SK-N-SH (cell line): ENCODE measurements around the gene E4F1. TPM values are rescaled to one million over a fixed set of nuclear protein-coding genes. Genes with fewer than 3 reads are reported as not detected.

Experiments used
- CTCF ChIA-PET: fragments of 300-600, 350-600 bp; formaldehyde crosslinking; extraction: SDS; loops from one replicate; lab custom pipeline; 2021; lab: Yijun Ruan, JAX
- POLR2A ChIA-PET: fragments of 350-600 bp; sonication (Branson Sonifier 250); formaldehyde crosslinking; extraction: SDS; loops from one replicate; lab custom pipeline; 2020; ENCODE audit warnings: antibody characterized with exemption, inconsistent platforms; lab: Yijun Ruan, JAX
- DNase-seq: peaks from one replicate; pipeline ENCODE4 v3.0.0; 2012
- H2AFZ ChIP-seq: fragments of 200-600 bp; sonication (generic); 2 replicates; pipeline ENCODE4 v1.8.1; 2016; ENCODE audit warnings: antibody characterized with exemption, mild to moderate bottlenecking, low read depth
- H3F3A ChIP-seq: fragments of 200-600 bp; sonication (generic); replicated peaks from 2 replicates; pipeline ENCODE3; 2016; ENCODE audit warnings: antibody characterized with exemption, mild to moderate bottlenecking; ENCODE audit not compliant: insufficient read depth
- H3K27ac ChIP-seq, 2 experiments: fragments of 200-500 bp in 1 of 2; fragments of 200-600 bp in 1 of 2; sonication (Bioruptor generic) in 1 of 2; sonication (generic), shearing (Covaris generic) in 1 of 2; 2 replicates each; pipeline versions ENCODE4 v1.5.1 to v1.6.1; 2014 to 2016; ENCODE audit warnings: low read depth in 2 of 2, inconsistent platforms in 1 of 2, low read length in 1 of 2, mild to moderate bottlenecking in 1 of 2, mixed read lengths in 1 of 2
- H3K27me3 ChIP-seq: fragments of 200-600 bp; sonication (generic), shearing (Covaris generic); 2 replicates; pipeline ENCODE4 v1.6.1; 2016; ENCODE audit warnings: mixed run types; ENCODE audit not compliant: insufficient read depth
- H3K36me3 ChIP-seq, 2 experiments: fragments of 200-500 bp in 1 of 2; fragments of 200-600 bp in 1 of 2; sonication (Bioruptor generic) in 1 of 2; sonication (generic) in 1 of 2; replicated peaks in 1 of 2; 2 replicates each; pipeline versions ENCODE3 to v1.5.1; 2014 to 2016; ENCODE audit warnings: low read length in 1 of 2, mild to moderate bottlenecking in 1 of 2; ENCODE audit not compliant: insufficient read depth in 2 of 2, control insufficient read depth in 1 of 2
- H3K4me1 ChIP-seq, 2 experiments: fragments of 200-500 bp in 1 of 2; fragments of 200-600 bp in 1 of 2; sonication (Bioruptor generic) in 1 of 2; sonication (generic), shearing (Covaris generic) in 1 of 2; 2 replicates each; pipeline versions ENCODE4 v1.5.1 to v1.6.1; 2014 to 2016; ENCODE audit warnings: low read depth in 1 of 2, low read length in 1 of 2, mixed run types in 1 of 2; ENCODE audit not compliant: insufficient read depth in 2 of 2, control insufficient read depth in 1 of 2
- H3K4me2 ChIP-seq: fragments of 200-600 bp; sonication (generic), shearing (Covaris generic); 2 replicates; pipeline ENCODE4 v1.6.1; 2017; ENCODE audit warnings: mixed run types
- H3K4me3 ChIP-seq, 2 experiments: fragments of 200-500 bp in 1 of 2; fragments of 200-600 bp in 1 of 2; sonication (Bioruptor generic) in 1 of 2; sonication (generic), shearing (Covaris generic) in 1 of 2; 2 replicates each; pipeline versions ENCODE4 v1.5.1 to v1.8.1; 2014 to 2016; ENCODE audit warnings: low read depth in 2 of 2, inconsistent platforms in 1 of 2, low read length in 1 of 2, mild to moderate bottlenecking in 1 of 2, mixed read lengths in 1 of 2, moderate library complexity in 1 of 2
- H3K79me2 ChIP-seq: fragments of 200-600 bp; sonication (generic); 2 replicates; pipeline ENCODE4 v1.8.1; 2017; ENCODE audit warnings: mild to moderate bottlenecking; ENCODE audit not compliant: insufficient read depth
- H3K9ac ChIP-seq: fragments of 200-600 bp; sonication (generic); 2 replicates; pipeline ENCODE4 v1.6.1; 2017; ENCODE audit warnings: mixed run types
- H3K9me2 ChIP-seq: fragments of 200-600 bp; sonication (generic); 2 replicates; pipeline ENCODE4 v1.6.1; 2017; ENCODE audit warnings: mixed run types
- H3K9me3 ChIP-seq: fragments of 200-600 bp; sonication (generic); 2 replicates; pipeline ENCODE4 v1.6.1; 2017; ENCODE audit warnings: mixed run types, mild to moderate bottlenecking, moderate library complexity
- H4K20me1 ChIP-seq: fragments of 200-600 bp; sonication (generic); 2 replicates; pipeline ENCODE4 v1.6.1; 2017; ENCODE audit warnings: mild to moderate bottlenecking, mixed run types; ENCODE audit not compliant: insufficient read depth
- CHD2 ChIP-seq: fragments of 150-350 bp; IDR thresholded peaks from 2 replicates; pipeline ENCODE4 v1.6.1; 2018; ENCODE audit warnings: low read length; ENCODE audit not compliant: partially characterized antibody
- EZH2phosphoT487 ChIP-seq: fragments of 200-600 bp; sonication (generic); IDR thresholded peaks from 2 replicates; pipeline ENCODE4 v1.6.1; 2017; ENCODE audit warnings: low read depth, mixed run types, mild to moderate bottlenecking, antibody characterized with exemption, moderate library complexity, borderline replicate concordance
- FOSL2 ChIP-seq: IDR thresholded peaks from 2 replicates; pipeline ENCODE4 v1.4.0; 2012; ENCODE audit warnings: low read depth, mild to moderate bottlenecking, moderate library complexity, borderline replicate concordance
- FOXJ3 ChIP-seq: sonication (generic); formaldehyde crosslinking; IDR thresholded peaks from 2 replicates; pipeline ENCODE4 v1.5.1; 2020; ENCODE audit warnings: mild to moderate bottlenecking, missing genetic modification reagents
- FOXM1 ChIP-seq: IDR thresholded peaks from 2 replicates; pipeline ENCODE4 v1.4.0; 2012; ENCODE audit warnings: low read depth, mild to moderate bottlenecking
- GATA2 ChIP-seq: sonication (generic); formaldehyde crosslinking; IDR thresholded peaks from 2 replicates; pipeline ENCODE4 v1.5.0; 2020; ENCODE audit warnings: mild to moderate bottlenecking, missing genetic modification reagents
- JUND ChIP-seq: IDR thresholded peaks from 2 replicates; pipeline ENCODE4 v1.4.0; 2012
- MXI1 ChIP-seq: IDR thresholded peaks from 2 replicates; pipeline ENCODE4 v1.6.1; 2012; ENCODE audit warnings: mild to moderate bottlenecking, low read depth, low read length, improper control_type of control experiment
- NRF1 ChIP-seq: IDR thresholded peaks from 2 replicates; pipeline ENCODE4 v1.6.1; 2012; ENCODE audit warnings: low read depth, mild to moderate bottlenecking, low read length
- RXRA ChIP-seq: IDR thresholded peaks from 2 replicates; pipeline ENCODE4 v1.4.0; 2012; ENCODE audit warnings: low read depth, mild to moderate bottlenecking, borderline replicate concordance
- SMC3 ChIP-seq: IDR thresholded peaks from 2 replicates; pipeline ENCODE4 v1.6.1; 2012; ENCODE audit warnings: low read depth, low read length, improper control_type of control experiment
- TCF12 ChIP-seq: IDR thresholded peaks from 2 replicates; pipeline ENCODE4 v1.4.0; 2012
- TEAD4 ChIP-seq: IDR thresholded peaks from 2 replicates; pipeline ENCODE4 v1.4.0; 2012; ENCODE audit warnings: mild to moderate bottlenecking, borderline replicate concordance; ENCODE audit not compliant: insufficient read depth
- YY1 ChIP-seq: IDR thresholded peaks from 2 replicates; pipeline ENCODE4 v1.4.0; 2012; ENCODE audit warnings: low read depth, mild to moderate bottlenecking
- WGBS: methylation state at CpG from one replicate; pipeline ENCODE4 v1.1.6; 2017; ENCODE audit warnings: low lambda C conversion rate; 5-methylcytosine and 5-hydroxymethylcytosine counted together
- polyA plus RNA-seq, 3 experiments: library from polyadenylated mRNA; depleted of rRNA; stranded (reverse); fragments of >200 nt; gene quantifications; 2 replicates each; pipeline ENCODE4 v1.2.3, GENCODE V29; 2012
- TF ChIP-seq, protein P1 (sequence below): fragments of 150-350 bp; IDR thresholded peaks from 2 replicates; pipeline ENCODE4 v1.6.1; 2017; ENCODE audit warnings: antibody characterized with exemption, low read length, low read depth, borderline replicate concordance
- TF ChIP-seq, protein P2 (sequence below): fragments of 150-350 bp; IDR thresholded peaks from 2 replicates; pipeline ENCODE4 v1.6.1; 2016; ENCODE audit warnings: mild to moderate bottlenecking, low read depth, low read length
- TF ChIP-seq, protein P3 (sequence below): fragments of 200-600 bp; sonication (generic); IDR thresholded peaks from 2 replicates; pipeline ENCODE4 v1.6.1; 2017; ENCODE audit warnings: antibody characterized with exemption, mild to moderate bottlenecking, moderate library complexity
- TF ChIP-seq, protein P4 (sequence below): IDR thresholded peaks from 2 replicates; pipeline ENCODE4 v1.4.0; 2012; ENCODE audit warnings: low read depth, borderline replicate concordance

E4F1 gene
- polyA plus RNA-seq, 1 of the 3 experiments (the other 2 are of a cell fraction), result 33.0 TPM

DNA sequence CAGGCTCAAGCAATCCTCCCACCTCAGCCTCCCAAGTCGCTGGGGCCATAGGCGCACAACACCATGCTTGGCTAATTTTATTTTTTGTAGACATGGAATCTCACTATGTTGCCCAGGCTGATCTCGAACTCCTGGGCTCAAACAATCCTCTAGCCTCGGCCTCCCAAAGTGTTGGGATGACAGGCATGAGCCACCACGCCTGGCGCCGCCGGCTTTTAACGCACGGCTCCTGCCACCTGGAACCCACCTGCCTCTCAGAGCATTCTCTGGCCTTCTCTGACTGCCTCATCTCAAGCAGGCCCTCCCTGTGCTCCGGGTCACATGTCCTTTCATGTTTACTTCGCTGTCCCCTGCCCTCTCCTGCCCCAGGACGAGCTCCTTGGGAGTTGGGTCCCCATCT lies 37.3 kb upstream of the E4F1 start:
- ChIA-PET POLR2A (no interaction called here), CTCF (interaction anchor here (1.5 to 3.9 kb wide), 2 partner anchors 9 to 164 kb away, joined by 3 to 19 read pairs; partner anchors contain the start of gene CASKIN1)

DNA sequence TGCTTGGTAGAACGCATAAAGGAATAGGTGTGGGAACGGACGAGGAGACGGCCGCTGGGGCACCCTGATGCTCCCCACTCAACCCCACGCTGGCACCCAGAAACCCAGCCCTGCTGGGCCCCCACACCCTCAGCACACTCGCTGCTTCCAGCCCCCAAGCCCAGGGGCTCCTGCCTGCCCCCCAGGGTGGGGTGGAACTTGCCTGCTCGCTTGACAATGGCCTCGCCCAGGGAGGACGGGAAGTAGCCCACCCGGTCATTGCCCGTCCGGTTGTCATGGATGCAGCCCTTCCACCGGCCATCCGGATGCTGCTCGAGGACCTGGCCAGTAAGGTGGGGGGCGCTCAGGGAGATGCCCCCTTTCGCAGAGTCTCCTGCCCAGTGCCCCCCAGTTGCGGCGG lies 36.9 kb upstream of the E4F1 start:
- POLR2A ChIA-PET, result no interaction called here

More for the DNA sequence above, 37.3 kb upstream of the E4F1 start:
- no peaks in the 10 kb centered on the region for H3K9me3 ChIP-seq
- peaks cover 0 to 2% of the 10 kb centered on the region in 2 experiments for H3K36me3 ChIP-seq
- H3F3A ChIP-seq, result no peaks in the 10 kb centered on the region
- TF ChIP-seq YY1, result no peak
- TF ChIP-seq, all 33 proteins: peak for 0
- no peaks in the 10 kb centered on the region for H4K20me1 ChIP-seq
- no peaks in the 10 kb centered on the region for H3K4me1 ChIP-seq
- H3K27me3 ChIP-seq, result no peaks in the 10 kb centered on the region
- no peaks in the 10 kb centered on the region for H3K9me2 ChIP-seq
- H3K4me2 ChIP-seq, result no peak overlapping the region
- DNase-seq, result no peak
- H3K27ac ChIP-seq, result no peak overlapping the region
- no peak overlapping the region for H2AFZ ChIP-seq
- no peaks in the 10 kb centered on the region for H3K79me2 ChIP-seq
- H3K4me3 ChIP-seq, result no peak overlapping the region
- WGBS, result 98% methylated on average over 13 of the region's 13 CpGs
- H3K9ac ChIP-seq, result no peak overlapping the region

DNA sequence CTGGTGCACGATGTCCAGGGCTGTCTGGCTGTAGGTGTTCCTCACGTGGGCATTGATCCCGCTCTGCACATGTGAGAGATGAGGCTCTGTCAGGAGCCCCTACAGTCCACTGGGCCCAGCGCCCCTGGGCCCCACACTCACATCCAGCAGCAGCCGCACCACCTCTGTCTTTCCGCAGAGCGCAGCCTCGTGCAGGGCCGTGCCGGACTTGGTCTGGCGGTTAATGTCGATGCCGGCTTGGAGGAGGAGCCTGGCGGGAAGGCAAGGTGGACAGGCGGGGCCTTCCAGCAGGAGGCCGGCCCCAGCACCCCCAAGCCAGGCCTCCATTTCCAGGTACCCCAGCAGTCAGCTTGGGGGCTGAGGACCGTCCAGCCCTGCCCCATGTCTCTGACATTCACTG lies 36.2 kb upstream of the E4F1 start:
- Histone ChIP-seq H3K9me2 (no peaks in the 10 kb centered on the region), H3K79me2 (no peaks in the 10 kb centered on the region), H3K27ac (no peak overlapping the region), H3F3A (no peaks in the 10 kb centered on the region), H3K27me3 (no peaks in the 10 kb centered on the region), H3K4me3 (no peak overlapping the region), H3K36me3 (no peaks in the 10 kb centered on the region), H3K9ac (no peak overlapping the region), H3K4me1 (no peaks in the 10 kb centered on the region), H3K4me2 (no peak overlapping the region), H2AFZ (no peak overlapping the region), H3K9me3 (no peaks in the 10 kb centered on the region), H4K20me1 (no peaks in the 10 kb centered on the region)
- no peak for DNase-seq
- WGBS, result 92% methylated on average over 14 of the region's 17 CpGs
- ChIA-PET POLR2A (no interaction called here), CTCF (no interaction called here)
- TF ChIP-seq GATA2 (no peak), FOXJ3 (no peak), RXRA (no peak), NRF1 (no peak), FOXM1 (no peak), CHD2 (no peak), MXI1 (no peak), FOSL2 (no peak), EZH2phosphoT487 (no peak), JUND (no peak)
- TF ChIP-seq, protein P1, sequence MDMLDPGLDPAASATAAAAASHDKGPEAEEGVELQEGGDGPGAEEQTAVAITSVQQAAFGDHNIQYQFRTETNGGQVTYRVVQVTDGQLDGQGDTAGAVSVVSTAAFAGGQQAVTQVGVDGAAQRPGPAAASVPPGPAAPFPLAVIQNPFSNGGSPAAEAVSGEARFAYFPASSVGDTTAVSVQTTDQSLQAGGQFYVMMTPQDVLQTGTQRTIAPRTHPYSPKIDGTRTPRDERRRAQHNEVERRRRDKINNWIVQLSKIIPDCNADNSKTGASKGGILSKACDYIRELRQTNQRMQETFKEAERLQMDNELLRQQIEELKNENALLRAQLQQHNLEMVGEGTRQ, result no peak
- TF ChIP-seq, protein P2, sequence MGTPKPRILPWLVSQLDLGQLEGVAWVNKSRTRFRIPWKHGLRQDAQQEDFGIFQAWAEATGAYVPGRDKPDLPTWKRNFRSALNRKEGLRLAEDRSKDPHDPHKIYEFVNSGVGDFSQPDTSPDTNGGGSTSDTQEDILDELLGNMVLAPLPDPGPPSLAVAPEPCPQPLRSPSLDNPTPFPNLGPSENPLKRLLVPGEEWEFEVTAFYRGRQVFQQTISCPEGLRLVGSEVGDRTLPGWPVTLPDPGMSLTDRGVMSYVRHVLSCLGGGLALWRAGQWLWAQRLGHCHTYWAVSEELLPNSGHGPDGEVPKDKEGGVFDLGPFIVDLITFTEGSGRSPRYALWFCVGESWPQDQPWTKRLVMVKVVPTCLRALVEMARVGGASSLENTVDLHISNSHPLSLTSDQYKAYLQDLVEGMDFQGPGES, result no peak
- TF ChIP-seq, protein P3, sequence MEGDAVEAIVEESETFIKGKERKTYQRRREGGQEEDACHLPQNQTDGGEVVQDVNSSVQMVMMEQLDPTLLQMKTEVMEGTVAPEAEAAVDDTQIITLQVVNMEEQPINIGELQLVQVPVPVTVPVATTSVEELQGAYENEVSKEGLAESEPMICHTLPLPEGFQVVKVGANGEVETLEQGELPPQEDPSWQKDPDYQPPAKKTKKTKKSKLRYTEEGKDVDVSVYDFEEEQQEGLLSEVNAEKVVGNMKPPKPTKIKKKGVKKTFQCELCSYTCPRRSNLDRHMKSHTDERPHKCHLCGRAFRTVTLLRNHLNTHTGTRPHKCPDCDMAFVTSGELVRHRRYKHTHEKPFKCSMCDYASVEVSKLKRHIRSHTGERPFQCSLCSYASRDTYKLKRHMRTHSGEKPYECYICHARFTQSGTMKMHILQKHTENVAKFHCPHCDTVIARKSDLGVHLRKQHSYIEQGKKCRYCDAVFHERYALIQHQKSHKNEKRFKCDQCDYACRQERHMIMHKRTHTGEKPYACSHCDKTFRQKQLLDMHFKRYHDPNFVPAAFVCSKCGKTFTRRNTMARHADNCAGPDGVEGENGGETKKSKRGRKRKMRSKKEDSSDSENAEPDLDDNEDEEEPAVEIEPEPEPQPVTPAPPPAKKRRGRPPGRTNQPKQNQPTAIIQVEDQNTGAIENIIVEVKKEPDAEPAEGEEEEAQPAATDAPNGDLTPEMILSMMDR, result no peak

More for the DNA sequence above, 36.9 kb upstream of the E4F1 start:
- no peaks in the 10 kb centered on the region for H3K9me3 ChIP-seq
- H3K4me2 ChIP-seq, result no peak overlapping the region
- H2AFZ ChIP-seq, result no peak overlapping the region
- TF ChIP-seq FOXJ3 (no peak), SMC3 (no peak), TEAD4 (no peak), GATA2 (no peak), TCF12 (no peak)
- TF ChIP-seq, protein P4, sequence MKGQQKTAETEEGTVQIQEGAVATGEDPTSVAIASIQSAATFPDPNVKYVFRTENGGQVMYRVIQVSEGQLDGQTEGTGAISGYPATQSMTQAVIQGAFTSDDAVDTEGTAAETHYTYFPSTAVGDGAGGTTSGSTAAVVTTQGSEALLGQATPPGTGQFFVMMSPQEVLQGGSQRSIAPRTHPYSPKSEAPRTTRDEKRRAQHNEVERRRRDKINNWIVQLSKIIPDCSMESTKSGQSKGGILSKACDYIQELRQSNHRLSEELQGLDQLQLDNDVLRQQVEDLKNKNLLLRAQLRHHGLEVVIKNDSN, result no peak
- no peak overlapping the region for H3K27ac ChIP-seq
- H3K27me3 ChIP-seq, result no peaks in the 10 kb centered on the region
- no peaks in the 10 kb centered on the region for H4K20me1 ChIP-seq
- H3K79me2 ChIP-seq, result no peaks in the 10 kb centered on the region
- 93% methylated on average over 12 of the region's 20 CpGs for WGBS
- CTCF ChIA-PET, result interaction anchor here (1.5 to 3.9 kb wide), 2 partner anchors 9 to 164 kb away, joined by 3 to 19 read pairs; partner anchors contain the start of gene CASKIN1
- no peak for DNase-seq
- H3K4me1 ChIP-seq, result no peaks in the 10 kb centered on the region
- no peak overlapping the region for H3K9ac ChIP-seq
- H3F3A ChIP-seq, result no peaks in the 10 kb centered on the region
- H3K9me2 ChIP-seq, result no peaks in the 10 kb centered on the region
- H3K4me3 ChIP-seq, result no peak overlapping the region
- peaks cover 0 to 2% of the 10 kb centered on the region in 2 experiments for H3K36me3 ChIP-seq
